ENCODE measurements around the gene TSPAN4.

The TSPAN4 gene

GRCh38 chr11:863023-863909 is 20.6 kb downstream of the TSPAN4 start:
- DNase-seq (ENCODE audit: low spot score): no peak
- no peak for FAIRE-seq

- DNase-seq (ENCODE audit: low spot score): no peak
- no peak for FAIRE-seq
Observed at GRCh38 chr11:863910-864827, 21.5 kb downstream of the TSPAN4 start.

DNA sequence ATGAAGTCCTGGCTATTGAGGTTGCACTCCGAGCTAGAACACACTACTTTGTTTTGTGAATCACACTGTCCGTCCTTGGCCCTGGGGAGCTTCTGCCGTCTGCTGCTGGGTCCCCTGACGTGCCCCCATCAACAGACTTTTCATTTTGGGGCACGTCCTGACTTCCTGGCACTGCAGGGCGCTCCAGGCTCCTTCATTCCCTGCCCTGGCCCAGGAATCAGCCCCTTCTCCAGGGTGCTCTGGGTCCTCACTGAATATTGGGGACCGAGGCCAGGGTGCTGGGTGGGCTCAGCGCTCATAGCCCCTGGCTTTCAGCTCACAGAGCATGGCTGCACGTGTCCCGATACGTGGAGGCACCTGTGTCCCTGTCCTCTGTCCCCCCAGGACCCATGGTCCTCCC is 22.2 kb downstream of the TSPAN4 start:
- DNase-seq (ENCODE audit: low spot score): no peak
- no peak for FAIRE-seq

DNA sequence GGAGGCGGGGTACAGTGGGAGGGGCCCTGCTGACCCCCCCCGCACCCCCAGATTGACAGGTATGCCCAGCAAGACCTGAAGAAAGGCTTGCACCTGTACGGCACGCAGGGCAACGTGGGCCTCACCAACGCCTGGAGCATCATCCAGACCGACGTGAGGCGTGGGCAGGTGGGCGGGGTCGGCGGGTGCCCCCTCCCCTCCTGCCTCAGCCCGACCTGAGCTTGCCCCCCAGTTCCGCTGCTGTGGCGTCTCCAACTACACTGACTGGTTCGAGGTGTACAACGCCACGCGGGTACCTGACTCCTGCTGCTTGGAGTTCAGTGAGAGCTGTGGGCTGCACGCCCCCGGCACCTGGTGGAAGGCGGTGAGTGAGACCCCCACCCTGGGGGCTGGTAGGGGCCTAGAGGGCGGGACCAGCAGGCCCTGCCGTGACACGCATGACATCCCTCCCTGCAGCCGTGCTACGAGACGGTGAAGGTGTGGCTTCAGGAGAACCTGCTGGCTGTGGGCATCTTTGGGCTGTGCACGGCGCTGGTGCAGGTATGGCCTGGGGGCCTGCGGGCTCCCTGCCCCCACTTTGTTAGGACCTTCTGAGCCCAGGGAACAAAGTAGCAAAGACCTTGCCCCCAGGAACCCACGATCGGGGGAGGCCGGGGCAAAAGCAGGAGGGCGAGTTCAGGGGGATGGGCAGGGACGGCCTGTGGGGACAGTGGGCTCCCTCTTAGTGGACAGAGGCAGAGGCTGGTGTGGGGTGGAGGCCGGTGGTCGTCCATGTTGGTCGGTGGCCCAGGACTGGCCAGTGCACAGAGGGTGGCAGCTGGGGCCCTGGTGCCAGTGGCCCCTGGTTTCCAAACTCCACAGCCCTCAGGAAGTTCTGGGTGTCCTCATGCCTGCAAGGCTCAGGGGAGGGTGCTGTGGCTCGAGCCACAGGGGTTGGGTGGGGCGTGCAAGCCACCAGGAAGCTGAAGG is 23.1 kb downstream of the TSPAN4 start:
- no peak for DNase-seq (ENCODE audit: low spot score)
- FAIRE-seq: no peak

DNA sequence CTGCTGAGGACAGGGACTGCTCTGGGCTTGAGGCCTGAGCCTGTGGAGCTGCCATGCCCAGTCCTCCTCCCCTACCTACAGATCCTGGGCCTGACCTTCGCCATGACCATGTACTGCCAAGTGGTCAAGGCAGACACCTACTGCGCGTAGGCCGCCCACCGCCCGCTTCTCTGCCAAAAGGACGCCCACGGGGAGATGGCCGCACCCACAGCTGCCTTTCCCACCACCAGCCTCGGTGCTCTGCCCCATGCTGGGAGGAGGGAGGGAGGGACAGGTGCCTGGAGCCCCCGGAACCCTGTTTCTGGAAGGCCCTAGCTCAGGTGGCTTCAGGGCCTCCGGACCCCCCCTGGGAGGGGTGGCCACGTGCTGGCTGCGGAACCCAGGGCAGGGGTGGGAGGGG is 23.8 kb downstream of the TSPAN4 start:
- FAIRE-seq (no peak), DNase-seq (ENCODE audit: low spot score) (no peak)

DNA sequence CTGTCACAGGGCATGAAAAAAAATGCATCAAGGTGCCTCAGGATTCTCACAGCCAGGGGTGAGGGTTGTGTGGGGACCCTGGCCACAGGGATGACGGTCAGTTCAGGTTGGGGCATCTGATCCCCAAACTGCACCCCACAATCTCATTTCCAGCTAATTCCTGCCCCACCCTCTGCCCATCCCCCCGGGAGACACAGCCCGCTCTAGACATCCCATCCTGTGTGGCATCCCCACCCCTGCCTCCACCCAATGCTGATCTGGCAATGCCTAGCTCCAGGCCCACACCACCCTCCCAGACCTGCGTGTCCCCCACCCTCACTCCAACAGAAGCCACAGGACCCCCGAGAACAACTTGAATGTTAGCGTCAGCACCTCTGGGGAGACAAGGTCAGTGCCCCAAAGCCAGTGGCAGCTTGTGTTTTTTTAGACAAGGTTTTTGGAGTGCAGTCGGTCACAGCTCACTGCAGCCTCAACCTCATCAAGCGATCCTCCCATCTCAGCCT is 25.3 kb downstream of the TSPAN4 start:
- no peak for DNase-seq (ENCODE audit: low spot score)
- FAIRE-seq: no peak

GRCh38 chr11:868394-868793 is 25.7 kb downstream of the TSPAN4 start:
- DNase-seq (ENCODE audit: low spot score): no peak
- FAIRE-seq: no peak

DNA sequence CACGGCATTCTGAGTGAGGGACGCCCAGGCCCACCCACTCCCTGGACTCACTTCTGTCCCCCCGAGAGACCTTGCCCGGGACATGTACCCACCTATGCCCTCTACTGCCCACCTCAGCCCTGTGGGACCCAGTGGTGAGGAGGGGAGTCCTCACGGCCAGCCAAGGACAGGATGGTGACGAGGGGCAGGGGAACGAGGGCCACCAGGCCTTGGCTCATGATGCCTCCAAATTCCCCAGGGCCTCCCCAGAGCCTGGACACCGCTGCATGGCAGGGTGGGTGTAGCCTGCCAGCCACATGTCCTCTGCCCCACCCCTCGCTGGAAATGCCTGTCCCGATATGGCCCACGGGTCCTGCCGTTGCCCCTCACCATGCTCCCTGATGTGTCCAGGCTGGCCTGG is 26.1 kb downstream of the TSPAN4 start:
- FAIRE-seq (no peak), DNase-seq (ENCODE audit: low spot score) (no peak)

- FAIRE-seq (no peak), DNase-seq (ENCODE audit: low spot score) (no peak)
Observed at GRCh38 chr11:869399-870126, 26.9 kb downstream of the TSPAN4 start.

DNA sequence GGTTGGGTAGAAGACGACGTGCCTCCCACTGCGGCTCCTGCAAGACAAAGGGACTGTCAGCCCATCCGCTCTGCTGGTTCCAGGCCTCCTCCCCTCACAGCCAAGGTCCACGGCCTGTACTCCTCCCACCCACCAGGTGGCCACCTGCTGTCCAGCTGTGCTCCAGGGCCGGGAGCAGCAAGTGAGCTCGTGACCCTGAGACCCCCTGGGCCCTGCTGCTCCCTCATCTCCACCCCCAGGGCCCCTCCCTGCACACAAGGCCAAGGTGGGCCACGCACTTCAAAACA is 27.4 kb downstream of the TSPAN4 start:
- FAIRE-seq (no peak), DNase-seq (ENCODE audit: low spot score) (no peak)

GRCh38 chr11:870418-870817 is 27.8 kb downstream of the TSPAN4 start:
- no peak for FAIRE-seq
- DNase-seq (ENCODE audit: low spot score): no peak

- no peak for FAIRE-seq
- DNase-seq (ENCODE audit: low spot score): no peak
Observed at GRCh38 chr11:871472-871871, 28.8 kb downstream of the TSPAN4 start.

- no peak for DNase-seq (ENCODE audit: low spot score)
- FAIRE-seq: no peak
Observed at GRCh38 chr11:872799-873198, 30.1 kb downstream of the TSPAN4 start.

- DNase-seq (ENCODE audit: low spot score) (no peak), FAIRE-seq (no peak)
Observed at GRCh38 chr11:873706-874105, 31.1 kb downstream of the TSPAN4 start.

DNA sequence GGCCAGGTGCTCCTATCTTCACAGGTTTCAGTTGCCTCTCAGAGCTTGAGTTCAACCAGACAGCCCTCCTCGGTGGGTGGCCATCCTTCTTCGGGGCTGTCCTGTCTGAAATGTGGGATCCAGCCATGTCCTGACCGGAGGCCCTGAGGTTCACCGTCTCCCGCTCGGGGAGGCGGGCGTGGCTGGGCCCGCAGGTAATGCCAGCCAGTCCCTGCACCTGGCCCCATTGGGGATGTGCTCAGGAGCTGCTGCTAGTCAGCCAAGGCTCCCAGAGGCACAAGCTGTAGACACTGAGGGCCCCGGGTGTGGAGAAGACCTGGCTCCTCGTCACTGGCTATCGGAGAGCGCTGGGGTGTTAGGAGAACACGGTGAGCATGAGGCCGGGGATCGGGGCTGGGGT is 32.6 kb downstream of the TSPAN4 start:
- no peak for FAIRE-seq
- no peak for DNase-seq (ENCODE audit: low spot score)

GRCh38 chr11:875769-876301 is 33.2 kb downstream of the TSPAN4 start:
- DNase-seq (ENCODE audit: low spot score) (no peak), FAIRE-seq (no peak)

DNA sequence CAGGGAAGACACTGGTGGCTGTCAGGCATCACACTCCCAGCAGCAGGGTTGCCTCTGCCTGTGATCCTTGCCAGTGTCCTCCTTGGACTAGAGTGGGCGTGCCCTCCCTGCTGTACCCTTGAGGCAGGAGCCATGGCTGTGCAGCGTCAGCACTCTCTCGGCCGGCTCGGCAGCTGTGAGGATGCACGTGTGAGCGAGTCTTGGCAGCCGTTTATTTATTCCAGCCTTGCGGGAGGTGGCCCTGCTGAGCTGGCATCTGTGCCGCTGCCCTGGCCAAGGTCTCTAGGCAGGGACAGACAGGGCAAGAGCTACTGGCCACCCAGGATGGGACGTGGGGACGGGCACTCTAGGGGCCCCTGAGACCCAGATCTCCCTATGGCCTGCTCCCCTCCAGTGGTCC is 33.9 kb downstream of the TSPAN4 start:
- DNase-seq (ENCODE audit: low spot score): no peak
- no peak for FAIRE-seq

DNA sequence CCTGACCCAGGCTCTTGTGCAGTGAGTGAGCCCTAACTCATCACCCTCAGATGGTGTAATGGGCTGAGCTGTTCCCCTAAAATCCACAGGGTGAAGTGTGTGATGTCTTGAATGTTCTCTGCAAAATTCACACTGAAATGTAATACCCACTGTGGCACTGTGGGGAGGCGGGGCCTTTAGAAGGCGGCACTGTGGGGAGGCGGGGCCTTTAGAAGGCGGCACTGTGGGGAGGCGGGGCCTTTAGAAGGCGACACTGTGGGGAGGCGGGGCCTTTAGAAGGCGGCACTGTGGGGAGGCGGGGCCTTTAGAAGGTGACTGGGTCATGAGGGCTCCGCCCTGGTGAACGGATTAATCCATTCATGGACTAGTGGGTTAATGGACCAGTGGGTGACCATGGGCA is 34.9 kb downstream of the TSPAN4 start:
- no peak for DNase-seq (ENCODE audit: low spot score)
- no peak for FAIRE-seq

- no peak for DNase-seq (ENCODE audit: low spot score)
- FAIRE-seq: no peak
Observed at GRCh38 chr11:880447-880846, 37.8 kb downstream of the TSPAN4 start.

GRCh38 chr11:882596-882995 is 39.9 kb downstream of the TSPAN4 start:
- FAIRE-seq (no peak), DNase-seq (ENCODE audit: low spot score) (no peak)

Data from RCC 7860 (cell line).